K562 (cell line): ENCODE measurements around the gene PPP1R14C. TPM values are rescaled to one million over a fixed set of nuclear protein-coding genes. Genes with fewer than 3 reads are reported as not detected.

Experiments used
- ATAC-seq: fragments of 200-7000 bp; cut with Tn5 transposase; 3 replicates; pipeline ENCODE4 v1.9.1; 2020; ENCODE audit warnings: moderate library complexity
- BruUV-seq: library from RNA; stranded (reverse); fragments of 400-500 nt; replicated peaks from 2 replicates; lab custom pipeline; 2021; lab: Mats Ljungman, UMichigan
- CTCF ChIA-PET: fragments of 300-600 bp; formaldehyde crosslinking; extraction: SDS; loops from one replicate; lab custom pipeline; 2021; ENCODE audit warnings: low intra/inter-chr PET ratio; lab: Yijun Ruan, JAX
- POLR2A ChIA-PET: fragments of 300-600, 350-650 bp; sonication (Branson Sonifier 250); formaldehyde crosslinking; extraction: SDS; loops from one replicate; lab custom pipeline; 2021; ENCODE audit warnings: antibody characterized with exemption, inconsistent platforms; lab: Yijun Ruan, JAX
- DNase-seq, 4 experiments: peaks; one replicate each; pipeline versions ENCODE4 v3.0.0 to v3.0.0-alpha.2; 2011 to 2018; ENCODE audit warnings: low spot score in 3 of 4, mixed read lengths in 3 of 4; ENCODE audit errors: extremely low read depth in 1 of 4
- FAIRE-seq: peaks from 2 replicates; lab custom pipeline; 2011; peaks lifted over from hg19 to GRCh38; lab: Jason Lieb, UNC
- H2AFZ ChIP-seq: 2 replicates; pipeline ENCODE4 v1.6.0; 2011; ENCODE audit warnings: low read depth, low read length, control low read depth, inconsistent platforms
- H3K27ac ChIP-seq: fragments of 200-600 bp; 3 replicates; pipeline ENCODE4 v1.8.0; 2011; ENCODE audit warnings: low read depth, mild to moderate bottlenecking, control low read depth, inconsistent platforms, low read length, moderate library complexity, mixed read lengths; ENCODE audit errors: extremely low read depth
- H3K27me3 ChIP-seq, 2 experiments: fragments of 300-600 bp in 1 of 2; 2 replicates in 1 of 2; 3 replicates in 1 of 2; pipeline versions ENCODE4 v1.6.0 to v1.8.0; 2011; ENCODE audit warnings: inconsistent platforms in 2 of 2, low read length in 2 of 2, mild to moderate bottlenecking in 1 of 2, mixed read lengths in 1 of 2, moderate library complexity in 1 of 2; ENCODE audit not compliant: control insufficient read depth in 2 of 2, insufficient read depth in 2 of 2
- H3K36me3 ChIP-seq: fragments of 300-600 bp; 3 replicates; pipeline ENCODE4 v1.8.0; 2011; ENCODE audit warnings: mild to moderate bottlenecking, low read length, inconsistent platforms; ENCODE audit not compliant: control insufficient read depth, insufficient read depth
- H3K4me1 ChIP-seq, 2 experiments: fragments of 200-600 bp in 1 of 2; replicated peaks in 1 of 2; 2 replicates in 1 of 2; 3 replicates in 1 of 2; pipeline versions ENCODE4 v1.5.1 to v1.8.0; 2011; ENCODE audit warnings: inconsistent platforms in 2 of 2, low read length in 2 of 2, mild to moderate bottlenecking in 1 of 2, mixed read lengths in 1 of 2, moderate library complexity in 1 of 2; ENCODE audit not compliant: control insufficient read depth in 2 of 2, insufficient read depth in 2 of 2
- H3K4me2 ChIP-seq: 2 replicates; pipeline ENCODE4 v1.6.1; 2011; ENCODE audit warnings: low read length, control low read depth, inconsistent platforms, mixed read lengths; ENCODE audit not compliant: insufficient read depth
- H3K4me3 ChIP-seq: fragments of 200-600 bp; sonication (generic), shearing (Covaris generic); 2 replicates; pipeline ENCODE4 v1.5.1; 2016; ENCODE audit warnings: control low read depth, inconsistent platforms
- H3K79me2 ChIP-seq: fragments of 200-600 bp; 3 replicates; pipeline ENCODE4 v1.8.0; 2011; ENCODE audit warnings: low read length, inconsistent platforms; ENCODE audit not compliant: control insufficient read depth, insufficient read depth
- H3K9ac ChIP-seq, 2 experiments: 2 replicates each; pipeline versions ENCODE4 v1.6.0 to v1.6.1; 2011; ENCODE audit warnings: low read depth in 2 of 2, low read length in 2 of 2, control low read depth in 1 of 2, inconsistent platforms in 1 of 2, mild to moderate bottlenecking in 1 of 2, mixed read lengths in 1 of 2; ENCODE audit not compliant: insufficient read depth in 1 of 2
- H3K9me1 ChIP-seq: one replicate; pipeline ENCODE4 v1.6.0; 2011; ENCODE audit warnings: inconsistent platforms, mild to moderate bottlenecking, low read length, moderate library complexity; ENCODE audit not compliant: control insufficient read depth, insufficient read depth
- H3K9me3 ChIP-seq: replicated peaks from 2 replicates; pipeline ENCODE4 v1.5.1; 2011; ENCODE audit warnings: low read depth, low read length, inconsistent platforms; ENCODE audit not compliant: control insufficient read depth, insufficient read depth
- H4K20me1 ChIP-seq: replicated peaks from 2 replicates; pipeline ENCODE4 v1.6.1; 2011; ENCODE audit warnings: low read length, inconsistent platforms, mixed read lengths; ENCODE audit not compliant: control insufficient read depth, insufficient read depth
- ARID1B ChIP-seq: fragments of 450-650 bp; IDR thresholded peaks from 2 replicates; pipeline ENCODE4 v1.6.1; 2016; ENCODE audit warnings: antibody characterized with exemption, mild to moderate bottlenecking, inconsistent platforms
- BHLHE40 ChIP-seq: IDR thresholded peaks from 2 replicates; pipeline ENCODE4 v1.6.1; 2011; ENCODE audit warnings: low read length, improper control_type of control experiment
- CCNT2 ChIP-seq: IDR thresholded peaks from 2 replicates; pipeline ENCODE4 v1.6.1; 2011; ENCODE audit warnings: borderline replicate concordance, low read depth, mild to moderate bottlenecking, moderate library complexity, mixed read lengths, low read length; ENCODE audit not compliant: insufficient read length; ENCODE audit errors: extremely low read depth
- E2F3 ChIP-seq: fragments of 250-450 bp; sonication (Bioruptor Pico); IDR thresholded peaks from 2 replicates; pipeline ENCODE4 v1.4.0; 2020; ENCODE audit warnings: mild to moderate bottlenecking
- KHSRP ChIP-seq: fragments of 450-650 bp; IDR thresholded peaks from 2 replicates; pipeline ENCODE4 v1.6.1; 2017
- NFE2L1 ChIP-seq: fragments of 450-650 bp; IDR thresholded peaks from 2 replicates; pipeline ENCODE4 v1.6.1; 2016; ENCODE audit warnings: missing genetic modification characterization, low read depth, mild to moderate bottlenecking, missing compliant biosample characterization, moderate library complexity, borderline replicate concordance
- RHOXF2B ChIP-seq: fragments of 250-450 bp; sonication (Bioruptor Pico); conservative IDR thresholded peaks from 2 replicates; pipeline ENCODE4 v1.5.1; 2021
- SMAD3 ChIP-seq: fragments of 450-650 bp; formaldehyde crosslinking; conservative IDR thresholded peaks from 2 replicates; pipeline ENCODE4 v1.4.0; 2020; ENCODE audit warnings: mild to moderate bottlenecking
- ZNF274 ChIP-seq: IDR thresholded peaks from 2 replicates; pipeline ENCODE4 v1.6.1; 2011; ENCODE audit warnings: low read depth, mild to moderate bottlenecking, low read length, moderate library complexity, borderline replicate concordance
- WGBS: fragments of 100-300 bp; shearing (Covaris generic); methylation state at CpG from one replicate; pipeline ENCODE4 v1.1.6; 2016; ENCODE audit warnings: low coverage, mixed read lengths; ENCODE audit not compliant: insufficient coverage; ENCODE audit errors: missing lambda C conversion rate; 5-methylcytosine and 5-hydroxymethylcytosine counted together
- in situ Hi-C: fragments of 300-500 bp; cut with MboI; formaldehyde crosslinking; loops from 4 replicates; pipeline ENCODE4 v1.15.0; 2018; ENCODE audit warnings: inconsistent platforms, mixed read lengths
- intact Hi-C: fragments of 100-400 bp; cut with micrococcal nuclease; formaldehyde crosslinking; loops from 2 replicates; pipeline ENCODE4 v1.14.2; 2022
- polyA plus RNA-seq, 8 experiments: library from polyadenylated mRNA; depleted of rRNA in 4 of 8; stranded (reverse) in 5 of 8; unstranded in 3 of 8; fragments of >200 nt; fragmentation: Nextera tagmentation in 2 of 8; fragmentation: Illumina TruSeq in 1 of 8; extraction: Ambion mirVana in 2 of 8; extraction: Trizol in 1 of 8; gene quantifications; 2 replicates each; pipeline versions ENCODE4 v1.2.1 to v1.2.3, GENCODE V29; 2011 to 2014; ENCODE audit warnings: inconsistent platforms in 1 of 8, missing spikeins in 1 of 8
- total RNA-seq, 7 experiments: library from RNA; depleted of rRNA in 6 of 7; stranded (reverse); fragments of >200 nt in 6 of 7; fragmentation: Illumina TruSeq in 2 of 7; extraction: Trizol in 2 of 7; gene quantifications; 2 replicates each; pipeline versions ENCODE4 v1.2.1 to v1.2.3, GENCODE V29; 2011 to 2021; ENCODE audit warnings: low replicate concordance in 1 of 7
- TF ChIP-seq, protein P1 (sequence below): sonication (generic); formaldehyde crosslinking; IDR thresholded peaks from 2 replicates; pipeline ENCODE4 v1.8.1; 2023; ENCODE audit warnings: mild to moderate bottlenecking, missing genetic modification reagents

The PPP1R14C gene
- total and polyA plus RNA-seq, 9 of the 15 experiments (the other 6 are each of a cell fraction or from before 2014, with no cell fraction given), result 4.5 to 16.6 (median 11.9) TPM

DNA sequence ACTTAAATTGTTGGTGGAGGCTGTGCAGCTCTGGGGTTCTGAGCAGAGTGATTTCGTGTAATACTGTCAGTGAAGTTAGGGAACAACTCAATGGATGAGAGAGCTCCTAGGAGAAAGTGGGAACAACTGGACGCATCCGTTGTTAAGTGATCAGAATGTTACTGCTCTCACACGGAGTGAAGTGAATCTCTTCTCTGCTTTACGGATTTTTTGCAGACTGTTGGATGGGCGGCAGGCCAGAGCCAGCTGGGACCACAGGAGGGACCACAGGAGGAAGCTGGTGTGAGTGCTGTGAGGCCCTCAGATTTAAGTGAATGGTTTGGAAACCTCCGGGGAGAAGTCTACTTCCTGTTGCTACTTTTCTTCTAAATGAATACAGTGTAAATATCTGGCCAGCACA is 23.7 kb upstream of the PPP1R14C start:
- Histone ChIP-seq H3K4me3 (no peak overlapping the region), H3K4me2 (no peak overlapping the region), H3K9me3 (no peaks in the 10 kb centered on the region), H3K27ac (no peak overlapping the region), H3K9me1 (no peaks in the 10 kb centered on the region), H4K20me1 (no peaks in the 10 kb centered on the region), H3K4me1 (peaks cover 0 to 5% of the 10 kb centered on the region in 2 experiments; a peak in 1 of 5 replicates), H2AFZ (no peak overlapping the region; the same call in 1 of the 2 replicates), H3K27me3 (peaks cover 9 to 29% of the 10 kb centered on the region in 2 experiments; a peak in 4 of 5 replicates), H3K9ac (no peak overlapping the region), H3K36me3 (no peaks in the 10 kb centered on the region), H3K79me2 (no peaks in the 10 kb centered on the region)
- DNase-seq (no peak), FAIRE-seq (no peak), ATAC-seq (peak; percentile 65)
- POLR2A ChIA-PET, result interaction anchor here (0.8 to 1.3 kb wide), 4 partner anchors 16 to 30 kb away, joined by 3 to 6 read pairs (median 3); no protein-coding TSS in a partner anchor
- TF ChIP-seq SMAD3 (no peak), BHLHE40 (no peak), ARID1B (no peak), E2F3 (CRISPR knock-in tag) (no peak), ZNF274 (no peak), CCNT2 (no peak), NFE2L1 (tag) (no peak), RHOXF2B (CRISPR knock-in tag) (no peak), KHSRP (no peak)
- TF ChIP-seq, protein P1, sequence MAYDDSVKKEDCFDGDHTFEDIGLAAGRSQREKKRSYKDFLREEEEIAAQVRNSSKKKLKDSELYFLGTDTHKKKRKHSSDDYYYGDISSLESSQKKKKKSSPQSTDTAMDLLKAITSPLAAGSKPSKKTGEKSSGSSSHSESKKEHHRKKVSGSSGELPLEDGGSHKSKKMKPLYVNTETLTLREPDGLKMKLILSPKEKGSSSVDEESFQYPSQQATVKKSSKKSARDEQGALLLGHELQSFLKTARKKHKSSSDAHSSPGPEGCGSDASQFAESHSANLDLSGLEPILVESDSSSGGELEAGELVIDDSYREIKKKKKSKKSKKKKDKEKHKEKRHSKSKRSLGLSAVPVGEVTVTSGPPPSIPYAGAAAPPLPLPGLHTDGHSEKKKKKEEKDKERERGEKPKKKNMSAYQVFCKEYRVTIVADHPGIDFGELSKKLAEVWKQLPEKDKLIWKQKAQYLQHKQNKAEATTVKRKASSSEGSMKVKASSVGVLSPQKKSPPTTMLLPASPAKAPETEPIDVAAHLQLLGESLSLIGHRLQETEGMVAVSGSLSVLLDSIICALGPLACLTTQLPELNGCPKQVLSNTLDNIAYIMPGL (CRISPR knock-in tag), result no peak
- CTCF ChIA-PET, result no interaction called here
- intact Hi-C loops, result no loop called here
- no TSS peak for BruUV-seq
- 20% methylated on average over 7 of the region's 7 CpGs for WGBS
- in situ Hi-C loops, result no loop called here
